GM19455 (cell line): Measurements from ENCODE around the gene RIMS4.
"Not testable (repeated sequence)": the region's sequence is repeated elsewhere in the genome, so short reads cannot be mapped to it uniquely, and the experiment has no call there.

Experiments used
- ATAC-seq: cut with Tn5 transposase; IDR thresholded peaks from one replicate; pipeline ENCODE4 v1.9.1; 2021; ENCODE audit not compliant: unreplicated experiment

The RIMS4 gene

DNA sequence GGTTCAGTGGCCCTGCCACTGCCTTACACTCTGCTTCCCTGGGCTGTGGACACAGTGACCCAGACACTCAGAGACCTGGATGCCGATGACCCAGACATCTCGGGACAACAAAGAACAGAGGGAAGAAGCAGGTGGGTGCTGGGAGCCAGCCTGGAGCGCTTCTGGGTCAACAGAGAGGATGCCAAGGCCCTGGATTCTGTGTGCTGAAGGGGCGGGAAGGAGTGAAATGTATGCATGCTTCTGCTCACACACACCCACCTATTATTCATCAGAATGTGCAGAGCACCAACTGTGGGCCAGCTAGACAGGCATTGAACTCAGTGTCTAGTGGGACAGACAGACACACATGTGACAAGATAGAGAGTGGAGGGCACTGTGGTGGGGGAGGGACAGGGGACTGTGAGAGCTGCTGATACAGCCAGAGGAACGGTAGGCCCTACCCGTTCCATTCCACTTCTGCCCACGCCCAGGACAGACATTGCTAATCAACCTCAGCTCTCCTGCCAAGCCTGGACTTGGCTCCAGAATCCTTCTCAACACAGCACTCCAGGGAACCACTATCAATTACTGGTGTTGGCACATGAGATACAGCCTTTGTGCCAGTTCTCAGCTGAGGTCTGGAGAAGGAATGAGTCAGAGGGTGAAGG lies 44.5 kb downstream of the RIMS4 start:
- ATAC-seq: no peak

- ATAC-seq: no peak
These were observed 45.3 kb downstream of the RIMS4 start for GRCh38 chr20:44765091-44765490.

DNA sequence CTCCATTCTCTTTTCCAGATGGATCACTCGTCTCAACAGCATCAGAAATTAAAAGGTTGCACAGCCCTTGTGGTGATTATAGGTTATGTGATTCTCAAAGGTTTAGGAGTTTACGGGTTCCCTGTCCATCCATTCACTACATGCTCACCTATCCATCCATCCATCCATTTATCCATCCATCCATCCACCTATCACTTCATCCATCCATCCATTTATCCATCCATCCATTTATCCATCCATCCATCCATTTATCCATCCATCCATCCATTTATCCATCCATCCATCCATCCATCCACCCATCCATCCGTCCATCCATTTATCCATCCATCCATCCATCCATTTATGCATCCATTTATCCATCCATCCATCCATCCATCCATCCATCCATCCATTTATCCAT lies 46.5 kb downstream of the RIMS4 start:
- not testable (repeated sequence) for ATAC-seq

GRCh38 chr20:44762466-44763140 lies 47.7 kb downstream of the RIMS4 start:
- ATAC-seq: no peak

- ATAC-seq: no peak
These were observed 48.9 kb downstream of the RIMS4 start for GRCh38 chr20:44761423-44761822.

- no peak for ATAC-seq
These were observed 50.8 kb downstream of the RIMS4 start for GRCh38 chr20:44759595-44759994.

DNA sequence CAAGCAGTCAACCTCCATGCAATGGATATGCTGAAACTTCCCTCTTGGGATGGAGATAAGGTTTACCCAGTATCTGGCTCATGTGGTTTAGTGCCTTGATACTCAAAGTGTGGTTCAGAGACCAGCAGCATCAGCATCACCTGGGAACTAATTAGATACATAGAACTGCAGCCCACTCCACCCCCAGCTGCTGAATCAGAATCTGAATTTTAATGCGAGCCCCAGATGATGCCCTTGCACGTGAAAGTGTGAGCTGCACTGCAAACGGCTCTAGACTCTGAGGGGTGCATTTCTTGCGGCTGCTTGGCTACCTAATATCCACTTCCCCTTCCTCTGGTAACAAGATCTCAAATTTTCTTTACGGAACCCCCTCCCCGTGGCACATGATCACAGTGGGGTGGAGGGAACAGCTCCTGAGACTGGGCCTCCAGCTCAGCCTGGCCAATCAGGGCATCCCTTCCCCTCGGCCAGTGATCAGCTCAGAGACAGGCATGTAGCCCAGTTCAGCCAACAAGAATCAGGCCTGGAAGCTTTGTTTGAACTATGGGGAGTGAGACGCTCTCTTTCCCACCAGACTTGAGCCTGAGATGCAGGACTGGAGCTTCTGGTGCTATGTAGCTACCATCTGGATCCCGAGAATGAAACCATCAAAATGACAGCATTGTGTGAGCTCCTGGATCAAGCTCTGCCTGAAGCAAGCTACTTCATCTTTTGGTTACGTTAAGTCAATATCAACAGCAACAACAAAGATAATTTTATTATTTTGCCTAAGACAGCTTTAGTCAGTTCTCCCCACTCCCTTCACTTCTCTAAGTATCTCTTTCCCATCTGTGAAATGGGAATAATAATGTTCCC lies 51.9 kb downstream of the RIMS4 start:
- ATAC-seq: no peak

- no peak for ATAC-seq
These were observed 53.4 kb downstream of the RIMS4 start for GRCh38 chr20:44756956-44757355.

DNA sequence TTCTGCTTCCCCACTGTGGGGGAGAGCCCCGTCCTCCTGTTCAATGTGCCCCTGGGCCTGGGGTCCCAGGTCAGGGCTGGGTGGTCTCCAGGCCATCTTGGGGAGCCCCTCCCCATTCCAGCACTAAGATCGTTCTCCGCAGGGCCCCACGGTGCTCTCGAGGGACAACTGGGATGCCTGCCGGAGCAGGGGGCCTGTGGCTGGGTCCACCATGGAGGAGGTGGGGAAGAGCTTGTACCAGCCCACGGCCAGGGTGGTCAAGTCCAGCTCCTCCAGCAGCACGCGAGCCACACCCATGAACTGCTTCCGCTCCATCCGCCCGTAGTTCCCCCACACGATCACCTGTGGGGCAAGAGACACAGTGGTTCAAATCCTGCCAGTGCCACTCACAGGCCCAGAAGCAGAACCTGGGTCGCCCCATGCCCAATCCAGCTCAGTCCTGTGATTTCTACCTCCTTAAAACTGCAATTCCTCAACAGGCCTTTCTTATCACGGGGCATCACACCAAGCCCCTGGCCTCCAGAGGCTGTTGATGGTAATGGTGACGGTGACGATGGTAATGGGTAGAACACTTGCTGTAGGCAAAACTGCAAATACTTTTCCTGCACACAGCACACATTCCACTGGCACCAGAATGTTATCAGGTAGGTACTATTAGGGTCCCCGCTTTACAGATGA lies 54.2 kb downstream of the RIMS4 start:
- no peak for ATAC-seq

DNA sequence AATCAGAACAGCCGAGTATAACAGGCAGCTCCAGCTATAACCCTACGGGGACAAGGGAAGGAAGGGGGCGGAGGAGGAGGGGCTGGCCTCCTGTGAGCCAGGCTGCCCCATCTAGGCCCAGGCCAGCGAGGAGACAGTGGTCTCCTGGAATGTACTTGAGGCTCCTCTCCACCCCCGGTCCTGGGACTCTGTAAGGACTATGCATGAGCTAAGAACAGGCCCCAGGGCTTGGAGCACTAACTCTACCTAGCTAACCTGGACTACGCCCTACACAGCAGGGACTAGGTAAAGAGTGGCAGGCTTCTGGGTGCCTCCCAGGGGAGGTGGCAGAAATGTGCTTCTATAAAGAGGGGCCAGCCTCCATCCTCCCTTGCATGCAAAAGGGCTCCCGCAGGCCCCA lies 55.8 kb downstream of the RIMS4 start:
- no peak for ATAC-seq

DNA sequence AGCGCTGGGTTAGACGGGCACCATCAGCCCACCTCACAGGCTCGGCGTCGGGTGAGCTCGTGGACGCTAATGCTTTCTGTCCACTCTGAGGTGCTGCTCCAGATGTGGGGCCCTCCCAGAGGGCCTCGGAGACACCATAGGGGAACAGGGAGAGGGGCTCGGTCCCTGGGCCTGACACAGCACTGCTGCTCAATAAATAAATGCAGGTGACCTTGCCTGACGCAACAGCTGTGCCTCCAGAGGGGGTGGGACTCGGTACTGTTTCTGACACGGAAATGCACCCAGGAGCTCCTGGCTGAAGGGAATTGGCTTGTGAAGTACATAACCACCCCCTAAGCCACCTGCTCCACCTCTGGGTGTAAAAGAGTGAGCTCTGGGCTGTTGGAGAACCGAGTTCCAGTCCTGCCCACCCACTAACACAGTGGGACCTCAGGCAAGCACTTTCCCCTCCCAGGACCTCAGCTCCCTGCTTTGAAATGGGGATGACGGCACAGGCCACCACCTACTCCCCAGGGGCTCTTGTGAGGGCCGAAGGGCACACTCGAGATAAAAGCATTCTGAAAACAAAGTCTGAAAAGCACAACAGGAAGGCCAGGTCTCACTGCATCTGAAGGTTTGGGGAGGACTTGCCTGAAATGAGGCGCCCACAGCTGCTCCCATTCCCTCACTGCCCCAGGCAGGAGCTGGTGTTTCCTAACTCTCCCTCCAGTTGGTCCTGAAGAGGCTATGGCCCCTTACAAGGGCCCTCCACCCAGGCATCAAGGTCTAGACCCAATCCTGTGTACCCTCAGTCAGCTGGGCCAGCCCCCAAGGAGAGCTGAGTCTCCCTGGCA lies 58.0 kb downstream of the RIMS4 start:
- ATAC-seq: no peak

DNA sequence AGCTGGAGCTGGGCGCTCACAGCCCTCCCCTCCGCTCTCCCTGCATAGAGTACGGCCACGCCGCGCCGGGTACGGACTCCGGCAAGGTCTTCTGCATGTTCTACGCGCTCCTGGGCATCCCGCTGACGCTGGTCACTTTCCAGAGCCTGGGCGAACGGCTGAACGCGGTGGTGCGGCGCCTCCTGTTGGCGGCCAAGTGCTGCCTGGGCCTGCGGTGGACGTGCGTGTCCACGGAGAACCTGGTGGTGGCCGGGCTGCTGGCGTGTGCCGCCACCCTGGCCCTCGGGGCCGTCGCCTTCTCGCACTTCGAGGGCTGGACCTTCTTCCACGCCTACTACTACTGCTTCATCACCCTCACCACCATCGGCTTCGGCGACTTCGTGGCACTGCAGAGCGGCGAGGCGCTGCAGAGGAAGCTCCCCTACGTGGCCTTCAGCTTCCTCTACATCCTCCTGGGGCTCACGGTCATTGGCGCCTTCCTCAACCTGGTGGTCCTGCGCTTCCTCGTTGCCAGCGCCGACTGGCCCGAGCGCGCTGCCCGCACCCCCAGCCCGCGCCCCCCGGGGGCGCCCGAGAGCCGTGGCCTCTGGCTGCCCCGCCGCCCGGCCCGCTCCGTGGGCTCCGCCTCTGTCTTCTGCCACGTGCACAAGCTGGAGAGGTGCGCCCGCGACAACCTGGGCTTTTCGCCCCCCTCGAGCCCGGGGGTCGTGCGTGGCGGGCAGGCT lies 60.1 kb downstream of the RIMS4 start:
- ATAC-seq: no peak

DNA sequence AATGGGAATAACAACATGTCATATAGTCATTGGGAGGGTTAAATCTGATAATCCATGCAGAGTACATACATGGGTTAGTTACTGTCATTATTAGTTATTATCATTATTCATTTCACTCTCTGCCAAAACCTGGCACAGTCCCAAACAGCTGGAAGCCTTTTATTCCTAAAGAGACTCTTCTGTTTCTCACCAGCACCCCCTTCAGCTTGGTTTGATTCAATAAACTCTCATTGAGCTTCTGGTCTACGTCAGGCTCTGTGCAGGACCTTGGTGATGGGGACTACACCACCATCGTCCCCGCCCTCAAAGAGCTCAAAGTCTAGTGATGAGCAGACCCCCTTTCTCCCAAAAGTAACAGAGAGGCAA lies 62.4 kb downstream of the RIMS4 start:
- ATAC-seq: no peak

DNA sequence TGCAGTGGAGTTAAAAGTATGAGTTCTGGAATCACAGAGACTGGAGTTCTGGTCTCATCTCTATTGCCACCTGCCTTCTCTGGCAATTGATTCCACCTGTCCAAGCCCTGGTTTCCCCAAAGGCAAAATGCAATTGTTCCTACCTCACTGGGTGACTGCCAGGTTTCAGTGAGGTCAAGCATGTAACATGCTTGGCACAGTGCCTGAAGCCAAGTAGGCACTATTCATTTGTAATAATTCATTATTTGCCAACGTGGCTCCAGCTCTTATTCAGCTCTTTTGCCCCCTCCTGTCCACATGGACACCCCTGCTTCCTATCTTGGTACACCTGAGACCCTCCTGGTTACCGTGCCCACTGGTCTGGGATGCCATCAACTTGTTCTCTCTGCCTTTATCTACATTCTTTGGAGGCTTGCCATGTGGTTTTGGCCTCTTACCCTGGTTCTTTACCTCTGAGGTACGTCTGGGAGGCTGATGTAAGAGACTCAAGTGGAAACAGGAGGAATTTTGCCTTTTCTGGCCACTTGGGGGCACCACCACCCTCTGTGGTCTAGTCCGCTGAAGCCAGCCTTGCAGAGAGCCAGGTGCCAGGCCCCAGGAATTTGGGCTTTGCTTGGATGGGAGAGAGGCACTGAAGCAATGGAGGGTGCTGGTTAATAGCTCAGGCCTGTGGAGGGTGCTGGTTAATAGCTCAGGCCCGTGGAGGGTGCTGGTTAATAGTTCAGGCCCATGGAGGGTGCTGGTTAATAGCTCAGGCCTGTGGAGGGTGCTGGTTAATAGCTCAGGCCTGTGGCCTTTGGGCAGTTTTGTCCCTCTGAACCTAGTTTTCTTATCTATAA lies 63.0 kb downstream of the RIMS4 start:
- ATAC-seq: no peak

DNA sequence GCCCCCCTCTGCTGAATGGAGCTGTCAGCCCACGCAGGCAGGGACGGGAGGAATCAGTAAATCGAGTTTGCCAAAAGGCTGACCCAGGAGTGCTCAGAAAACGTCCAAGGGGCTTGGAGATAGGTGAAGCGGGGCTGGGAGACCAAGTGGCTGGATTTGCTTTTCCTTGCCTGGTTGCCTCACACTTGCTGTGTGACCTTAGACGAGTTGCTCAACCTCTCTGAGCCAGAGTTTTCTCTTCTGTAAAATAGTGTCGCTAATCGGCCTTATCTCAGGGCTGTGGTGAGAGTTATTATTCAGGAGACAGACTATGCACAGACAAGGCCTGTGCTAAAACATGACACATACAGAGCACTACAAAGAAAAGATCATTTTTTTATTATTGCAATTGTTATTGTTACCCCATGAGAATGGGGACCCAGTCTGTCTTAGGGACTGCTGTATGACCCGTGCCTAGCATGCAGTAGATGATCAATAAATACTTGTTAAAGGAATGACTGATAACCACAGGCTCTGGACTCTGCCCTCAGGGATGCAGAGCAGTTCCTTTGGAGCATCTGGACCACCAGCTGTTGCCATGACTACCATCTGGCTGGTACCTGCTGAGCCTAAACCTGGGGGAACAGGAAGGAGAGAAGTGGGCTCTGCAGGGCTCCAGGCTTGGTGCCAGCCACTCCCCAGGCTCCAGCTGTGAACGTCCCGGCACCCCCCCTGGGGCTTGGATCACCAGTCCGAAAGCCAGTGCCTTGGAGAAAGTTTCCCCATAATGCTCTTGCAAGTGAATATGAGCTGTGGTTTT lies 63.8 kb downstream of the RIMS4 start:
- no peak for ATAC-seq

- no peak for ATAC-seq
These were observed 64.6 kb downstream of the RIMS4 start, which contains the start of gene KCNK15 for GRCh38 chr20:44745598-44746366. TSS of gene KCNK15 (plus strand) at chr20:44745865. CDS start at chr20:44745911, 46 bp downstream.

- no peak for ATAC-seq
These were observed 65.2 kb downstream of the RIMS4 start for GRCh38 chr20:44745122-44745597.
